ENCODE results near the gene ETV3. TPM values are rescaled to one million over a fixed set of nuclear protein-coding genes. Genes with fewer than 3 reads are reported as not detected.

Gene ETV3
- total RNA-seq, 1 experiment from 2014 or later = 13.8 TPM

DNA sequence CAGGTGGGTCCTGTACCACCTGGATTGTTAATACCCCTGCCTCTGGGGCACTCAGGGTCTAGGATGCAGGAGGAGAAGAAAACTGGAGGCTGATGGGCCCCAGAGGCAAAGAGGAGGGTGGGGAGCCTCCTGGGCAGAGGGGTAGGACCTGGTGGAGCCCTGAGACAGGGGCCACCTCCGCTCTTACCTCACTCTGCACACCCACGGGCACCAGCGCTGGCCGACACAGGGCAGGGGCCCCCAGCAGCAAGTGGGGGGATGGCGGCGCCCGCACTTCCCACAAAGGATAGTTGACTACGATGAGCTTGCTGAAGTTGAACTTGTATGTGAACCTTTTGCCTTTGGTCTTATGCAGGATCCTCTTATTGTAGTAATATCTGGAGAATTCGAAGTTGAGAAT is 39.7 kb downstream of the ETV3 start:
- DNase-seq (ENCODE audit: extremely low read depth, low read depth) = no peak

DNA sequence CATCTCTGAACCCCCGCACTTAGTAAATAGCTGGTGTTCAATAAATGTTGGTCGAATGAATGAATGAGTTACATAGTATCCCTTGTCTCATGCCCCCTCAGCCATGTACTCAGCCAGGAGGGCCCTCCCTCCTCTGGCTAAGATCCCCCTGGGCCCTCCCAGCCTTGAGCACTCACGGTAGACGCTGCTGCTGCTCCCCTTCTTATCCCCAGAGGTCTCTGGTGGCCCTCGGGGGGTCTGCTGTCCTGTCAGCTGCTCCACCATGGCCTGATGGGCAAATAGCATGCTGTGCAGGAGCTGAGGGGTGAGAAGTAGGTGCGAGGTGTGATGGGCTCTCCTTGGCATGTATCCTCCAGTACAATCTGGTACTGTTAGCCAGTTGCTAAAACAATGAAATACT is 40.5 kb downstream of the ETV3 start:
- DNase-seq (ENCODE audit: extremely low read depth, low read depth) = no peak

DNA sequence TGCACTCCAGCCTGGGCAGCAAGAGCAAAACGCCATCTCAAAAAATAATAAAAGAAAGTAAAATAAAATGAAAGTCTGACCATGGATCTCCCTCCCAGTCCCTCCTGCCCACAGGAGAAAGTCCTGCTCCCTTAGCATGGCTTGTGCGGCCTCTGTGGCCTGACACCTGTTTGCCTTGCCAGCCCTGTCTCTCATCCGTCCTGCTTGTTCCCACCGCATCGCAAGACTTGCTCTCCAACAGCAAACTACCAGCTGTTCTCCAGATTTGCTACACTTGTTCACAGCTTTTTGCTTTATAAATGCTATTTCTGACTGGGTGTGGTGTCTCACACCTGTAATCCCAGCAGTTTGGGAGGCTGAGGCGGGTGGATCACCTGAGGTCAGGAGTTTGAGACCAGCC is 41.3 kb downstream of the ETV3 start:
- DNase-seq (ENCODE audit: extremely low read depth, low read depth) = no peak

DNA sequence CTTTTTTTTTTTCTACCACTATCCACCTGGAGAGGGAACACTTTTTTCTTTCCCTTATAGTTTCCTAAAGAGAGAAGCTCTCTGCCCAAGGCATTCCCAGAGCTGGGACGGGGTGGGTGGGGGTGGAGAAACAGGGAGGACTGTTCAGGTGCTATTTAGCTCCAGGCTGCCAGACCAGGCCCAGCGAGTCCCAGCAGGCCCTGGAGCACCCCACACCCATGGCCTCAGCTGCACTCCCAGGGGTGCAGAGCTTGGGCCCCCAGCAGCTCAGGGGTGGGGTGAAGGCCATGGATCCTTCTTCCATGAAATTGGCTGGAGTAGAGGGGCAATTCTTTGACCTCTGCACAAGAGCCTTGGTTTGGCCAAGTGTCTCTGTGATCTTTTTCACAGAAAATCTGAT is 42.6 kb downstream of the ETV3 start:
- no peak for DNase-seq (ENCODE audit: extremely low read depth, low read depth)

DNA sequence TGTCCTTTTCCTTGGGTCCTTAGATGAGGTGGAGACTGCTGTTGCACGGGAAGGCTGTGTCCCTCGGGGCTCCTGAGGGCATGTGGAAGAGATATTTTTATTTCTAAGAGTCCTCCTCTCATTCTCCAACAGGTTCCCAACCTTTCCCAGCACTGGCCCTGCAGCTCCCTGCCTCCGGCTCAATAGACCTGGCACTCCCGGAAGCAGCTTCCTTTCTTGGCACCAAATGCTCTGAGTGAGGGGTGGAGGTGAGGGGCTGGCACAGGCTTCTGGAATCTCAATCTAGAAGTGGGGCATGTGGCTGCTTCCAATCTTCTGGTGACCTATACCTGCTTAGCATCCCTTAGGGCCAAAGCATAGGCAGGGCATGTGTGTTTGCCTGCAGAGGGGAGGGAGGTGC is 43.1 kb downstream of the ETV3 start:
- DNase-seq (ENCODE audit: extremely low read depth, low read depth) = no peak

DNA sequence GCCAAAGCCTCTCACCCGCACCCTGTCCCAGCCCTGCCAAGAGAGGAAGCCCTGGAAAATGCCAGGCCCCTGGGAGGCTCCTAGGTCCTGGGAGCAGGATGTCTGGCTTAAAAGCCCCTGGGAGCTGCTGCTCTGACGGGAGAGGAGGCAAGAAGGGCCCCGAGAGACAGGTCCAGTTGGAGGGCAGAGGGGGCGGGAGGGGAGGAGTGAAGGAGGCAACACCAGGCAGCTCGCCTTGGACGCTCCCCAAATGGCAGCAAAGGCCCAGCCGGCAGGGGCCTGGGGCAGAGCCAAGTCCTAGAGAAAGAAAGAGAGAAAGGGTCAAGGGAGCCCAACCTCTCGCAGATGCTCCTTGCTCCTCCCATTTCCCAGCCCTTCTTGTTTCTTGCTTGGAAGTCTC is 45.4 kb downstream of the ETV3 start:
- no peak for DNase-seq (ENCODE audit: extremely low read depth, low read depth)

DNA sequence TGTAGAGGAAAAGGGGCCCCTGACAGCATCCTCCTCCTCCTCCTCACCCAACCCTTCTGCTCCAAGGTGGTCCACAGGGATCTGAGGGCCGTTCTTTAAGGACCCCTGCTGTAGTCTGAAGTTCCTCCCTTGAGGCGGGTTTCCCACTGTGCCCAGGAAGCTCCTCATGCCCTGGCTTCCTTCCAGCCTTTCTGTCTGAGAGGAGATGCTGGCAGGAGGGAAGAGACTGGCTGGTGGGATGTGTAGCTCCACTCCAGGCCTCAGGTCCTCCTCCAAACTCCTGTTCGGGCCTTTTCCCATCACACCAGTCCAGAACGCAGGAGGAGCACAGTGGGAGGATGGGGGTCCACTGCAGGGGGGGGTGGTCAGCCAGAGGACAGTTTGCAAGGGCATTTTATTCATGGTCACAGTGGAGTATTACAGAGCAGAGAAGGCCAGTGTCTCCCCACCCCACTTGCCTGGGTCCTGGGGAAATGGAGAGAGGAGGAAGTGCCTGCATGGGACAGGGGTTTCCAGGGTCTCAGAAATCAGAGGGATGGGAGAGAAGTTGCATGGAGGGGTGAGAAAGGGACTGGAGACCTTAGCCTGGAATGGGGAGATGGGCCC is 46.4 kb downstream of the ETV3 start:
- no peak for DNase-seq (ENCODE audit: extremely low read depth, low read depth)

DNA sequence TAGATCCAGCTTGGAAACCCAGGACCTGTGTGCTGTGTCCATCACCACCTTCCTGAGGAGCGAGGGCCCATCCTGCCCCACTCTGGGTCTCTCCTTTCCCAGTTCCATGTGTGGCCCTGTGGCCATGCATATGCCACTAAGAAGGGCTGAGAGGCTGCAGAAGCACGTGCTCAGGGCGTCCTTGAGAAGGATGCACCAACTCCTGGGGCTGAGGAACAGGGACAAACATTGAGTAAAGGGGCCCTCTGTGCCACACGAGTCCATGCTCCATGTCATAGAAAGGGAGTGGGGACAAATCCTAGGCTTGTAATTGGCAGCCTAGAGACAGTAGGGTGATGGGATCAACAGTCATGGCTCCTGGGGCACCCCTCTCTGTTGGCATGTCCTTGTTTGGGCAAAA is 47.0 kb downstream of the ETV3 start:
- no peak for DNase-seq (ENCODE audit: extremely low read depth, low read depth)

DNA sequence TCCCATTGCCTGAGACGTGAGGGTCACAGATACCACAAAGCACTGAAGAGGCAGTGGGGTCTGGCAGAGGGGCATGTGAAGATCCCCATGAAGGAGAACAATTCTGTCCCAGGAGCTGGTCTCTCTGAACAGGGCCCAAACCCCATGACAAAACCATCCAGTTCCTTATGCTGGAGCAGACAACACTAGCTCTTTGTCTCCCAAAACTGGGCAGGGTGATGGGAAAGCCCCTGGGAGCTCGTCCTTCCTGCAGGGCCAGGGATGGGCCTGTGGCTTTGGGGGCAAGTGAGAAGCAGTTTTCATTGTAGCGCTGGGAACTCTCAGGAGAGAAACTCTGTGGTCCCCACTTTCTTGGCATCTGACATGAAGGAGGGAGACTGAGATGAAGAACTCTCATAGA is 47.4 kb downstream of the ETV3 start:
- DNase-seq (ENCODE audit: extremely low read depth, low read depth) = no peak

DNA sequence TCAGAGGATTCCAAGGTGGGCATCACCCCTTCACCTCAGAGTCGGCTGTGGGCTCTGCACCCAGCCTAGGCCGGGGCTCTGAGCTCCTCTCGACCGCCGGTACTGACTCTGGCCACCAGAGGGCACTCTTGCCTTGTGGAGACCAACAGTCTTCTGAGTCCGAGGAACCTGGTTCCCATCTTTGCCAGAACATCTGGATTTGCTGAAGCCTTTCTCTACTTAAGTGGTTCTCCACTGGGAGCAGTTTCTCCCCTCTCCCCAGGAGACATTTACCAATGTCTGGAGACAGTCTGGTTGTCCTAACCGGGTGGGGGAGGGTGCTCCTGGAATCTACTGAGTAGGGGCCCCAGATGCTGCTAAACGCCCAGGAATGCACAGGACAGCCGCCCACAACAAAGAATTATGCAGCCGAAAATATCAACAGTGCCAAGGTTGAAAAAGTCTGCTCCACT is 48.0 kb downstream of the ETV3 start:
- DNase-seq (ENCODE audit: extremely low read depth, low read depth) = peak; percentile 85

DNA sequence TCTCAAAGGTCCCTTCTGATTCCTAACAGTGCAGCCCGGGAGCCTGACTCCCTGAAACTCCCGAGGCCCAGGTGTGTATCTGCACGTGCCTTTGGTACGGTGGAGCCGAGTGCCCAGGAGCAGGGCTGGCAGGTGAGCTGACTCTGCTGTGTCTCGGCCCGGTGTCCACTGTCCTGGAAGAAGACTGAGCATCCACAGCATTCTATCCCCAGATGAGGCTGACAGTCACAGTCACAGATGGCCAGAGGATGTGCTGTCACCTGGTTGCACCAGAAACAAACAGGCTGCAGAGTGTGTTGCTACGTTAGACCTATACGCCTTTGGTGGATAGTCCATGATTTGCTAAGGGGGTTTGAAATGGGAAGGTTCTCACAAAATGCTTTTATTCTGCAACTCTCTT is 48.4 kb downstream of the ETV3 start:
- DNase-seq (ENCODE audit: extremely low read depth, low read depth) = no peak

DNA sequence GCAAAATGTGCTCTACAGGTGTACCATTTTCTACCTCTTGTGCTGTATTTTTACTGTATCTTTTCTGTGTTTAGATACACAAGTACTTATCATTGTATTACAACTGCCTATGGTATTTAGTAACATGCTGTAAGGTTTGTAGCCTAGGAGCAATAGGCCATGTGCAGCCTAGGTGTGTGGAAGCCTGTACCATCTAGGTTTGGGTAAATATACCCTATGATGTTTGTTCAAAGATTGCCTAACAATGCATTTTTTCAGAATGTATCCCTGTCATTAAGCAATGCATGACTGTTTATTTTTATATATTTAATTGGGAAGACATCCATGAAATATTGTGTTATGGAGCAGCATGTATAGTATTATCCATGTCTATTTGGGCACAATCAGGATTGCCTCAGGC is 49.6 kb downstream of the ETV3 start:
- no peak for DNase-seq (ENCODE audit: extremely low read depth, low read depth)

DNA sequence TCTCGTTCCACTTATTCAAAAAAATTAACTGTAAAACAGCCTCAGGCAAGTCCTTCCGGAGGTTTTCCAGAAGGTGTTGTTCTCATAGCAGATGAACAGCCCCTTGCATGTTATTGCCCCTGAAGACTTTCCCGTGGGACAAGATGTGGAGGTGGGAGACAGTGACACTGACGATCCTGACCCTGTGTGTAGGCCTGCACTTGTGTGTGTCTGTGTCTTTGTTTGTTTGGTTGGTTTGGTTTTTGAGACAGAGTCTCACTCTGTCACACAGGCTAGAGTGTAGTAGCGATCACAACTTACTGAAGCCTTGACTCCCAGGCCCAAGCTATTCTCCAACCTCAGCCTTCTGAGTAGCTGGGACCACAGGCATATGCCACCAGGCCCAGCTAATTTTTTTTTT is 51.2 kb downstream of the ETV3 start:
- DNase-seq (ENCODE audit: extremely low read depth, low read depth) = no peak

DNA sequence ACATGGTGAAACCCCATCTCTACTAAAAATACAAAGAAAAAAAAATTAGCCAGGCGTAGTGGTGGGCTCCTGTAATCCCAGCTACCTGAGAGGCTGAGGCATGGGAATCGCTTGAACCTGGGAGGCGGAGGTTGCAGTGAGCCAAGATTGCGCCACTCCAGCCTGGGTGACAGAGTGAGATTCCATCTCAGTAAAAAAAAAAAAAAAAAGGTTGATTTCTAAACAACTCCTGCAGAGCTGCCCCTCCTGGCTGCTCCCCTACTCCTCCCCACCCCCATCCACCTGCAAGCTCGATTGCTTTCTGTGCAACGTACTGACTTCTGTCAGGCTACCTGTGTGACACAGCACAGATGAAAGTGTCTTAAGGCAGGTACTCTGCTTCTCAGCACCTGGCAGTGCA is 51.9 kb downstream of the ETV3 start:
- no peak for DNase-seq (ENCODE audit: extremely low read depth, low read depth)

DNA sequence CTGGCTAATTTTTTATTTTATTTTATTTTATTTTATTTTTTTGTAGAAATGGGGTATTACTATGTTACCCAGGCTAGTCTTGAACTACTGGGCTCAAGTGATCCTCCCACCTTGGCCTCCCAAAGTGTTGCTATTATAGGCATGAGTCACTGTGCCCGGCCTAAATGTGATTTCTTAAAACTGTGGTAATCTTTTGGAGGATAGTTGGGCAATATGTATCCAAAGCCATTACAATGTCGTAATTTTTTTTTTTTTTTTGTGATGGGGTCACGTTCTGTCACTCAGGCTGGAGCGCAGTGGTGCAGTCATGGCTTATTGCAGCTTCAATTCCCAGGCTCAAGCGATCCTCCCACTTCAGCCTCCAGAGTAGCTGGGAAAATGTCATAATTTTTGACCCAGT is 52.8 kb downstream of the ETV3 start:
- no peak for DNase-seq (ENCODE audit: extremely low read depth, low read depth)

DNA sequence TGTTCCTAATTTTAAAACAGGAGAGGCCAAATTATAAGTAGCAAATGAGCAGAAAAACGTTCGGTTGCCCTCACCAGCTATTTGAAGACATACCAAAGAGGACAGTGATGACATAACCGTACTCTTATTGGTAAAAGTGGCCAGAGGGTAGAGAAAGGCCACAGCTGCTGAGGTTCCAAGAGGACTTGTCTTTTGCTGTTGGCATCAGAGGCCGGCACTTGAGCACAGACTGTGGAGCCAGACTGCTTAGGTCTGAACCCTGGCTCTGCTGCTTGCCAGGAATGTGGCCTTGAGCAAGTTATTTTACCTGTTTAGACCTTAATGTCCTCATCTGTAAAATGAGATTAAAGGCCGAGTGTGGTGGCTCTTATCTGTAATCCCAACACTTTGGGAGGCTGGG is 53.5 kb downstream of the ETV3 start:
- no peak for DNase-seq (ENCODE audit: extremely low read depth, low read depth)

DNA sequence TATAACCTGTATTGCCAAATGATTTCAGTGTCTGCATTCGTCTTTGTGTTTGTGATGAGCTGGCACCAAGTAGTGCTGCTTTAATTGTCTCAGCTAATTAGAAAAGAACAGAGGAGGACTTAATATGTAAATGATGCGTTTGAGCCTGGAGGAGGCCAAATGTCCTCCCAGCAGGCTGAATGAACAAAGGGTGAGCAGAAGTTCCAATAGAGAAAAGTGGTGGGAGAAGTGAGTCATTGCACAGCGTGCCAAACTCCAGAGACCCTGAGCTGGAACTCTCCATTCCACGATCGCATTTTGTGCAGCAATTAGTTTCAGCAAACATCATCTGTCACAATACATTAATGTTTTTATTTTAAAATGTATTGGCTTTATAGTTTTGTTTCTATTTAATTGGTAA is 56.5 kb downstream of the ETV3 start:
- no peak for DNase-seq (ENCODE audit: extremely low read depth, low read depth)

DNA sequence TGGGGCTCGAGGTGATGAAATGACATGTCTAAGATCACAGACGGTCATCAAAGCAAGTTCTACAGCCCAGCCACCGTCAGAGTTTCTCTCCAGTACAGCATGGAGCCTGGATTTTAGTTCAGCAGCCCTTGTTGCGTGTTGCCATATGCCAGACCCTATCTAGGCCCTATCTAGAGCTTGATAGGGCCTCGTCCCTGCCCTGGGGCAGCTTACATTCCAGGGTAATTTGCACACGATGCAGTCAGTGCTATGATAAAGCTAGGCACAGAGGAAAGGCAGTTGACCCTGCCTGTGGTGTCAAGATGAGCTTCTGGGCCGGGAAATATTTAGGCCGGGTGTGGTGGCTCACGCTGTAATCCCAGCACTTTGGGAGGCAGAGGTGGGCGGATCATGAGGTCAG is 57.5 kb downstream of the ETV3 start:
- no peak for DNase-seq (ENCODE audit: extremely low read depth, low read depth)

DNA sequence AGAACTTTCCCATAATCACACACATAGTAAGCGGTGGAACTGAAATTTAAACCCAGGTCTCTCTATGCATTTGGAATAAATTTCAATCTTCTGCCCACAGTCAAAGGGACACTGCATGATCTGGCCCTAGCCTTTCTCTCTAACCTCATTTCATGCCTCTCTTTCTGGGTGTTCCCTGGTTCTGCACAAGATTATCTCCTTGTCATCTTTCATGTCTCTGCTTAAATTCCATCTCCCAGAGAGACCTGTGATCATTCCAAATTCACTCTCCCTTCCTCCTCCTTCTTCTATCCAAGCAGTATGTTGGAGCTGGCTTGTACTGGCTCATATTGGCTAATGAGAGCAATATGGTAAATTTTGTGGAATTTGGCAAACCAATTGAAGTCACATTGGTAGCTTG is 60.8 kb downstream of the ETV3 start:
- no peak for DNase-seq (ENCODE audit: extremely low read depth, low read depth)

DNA sequence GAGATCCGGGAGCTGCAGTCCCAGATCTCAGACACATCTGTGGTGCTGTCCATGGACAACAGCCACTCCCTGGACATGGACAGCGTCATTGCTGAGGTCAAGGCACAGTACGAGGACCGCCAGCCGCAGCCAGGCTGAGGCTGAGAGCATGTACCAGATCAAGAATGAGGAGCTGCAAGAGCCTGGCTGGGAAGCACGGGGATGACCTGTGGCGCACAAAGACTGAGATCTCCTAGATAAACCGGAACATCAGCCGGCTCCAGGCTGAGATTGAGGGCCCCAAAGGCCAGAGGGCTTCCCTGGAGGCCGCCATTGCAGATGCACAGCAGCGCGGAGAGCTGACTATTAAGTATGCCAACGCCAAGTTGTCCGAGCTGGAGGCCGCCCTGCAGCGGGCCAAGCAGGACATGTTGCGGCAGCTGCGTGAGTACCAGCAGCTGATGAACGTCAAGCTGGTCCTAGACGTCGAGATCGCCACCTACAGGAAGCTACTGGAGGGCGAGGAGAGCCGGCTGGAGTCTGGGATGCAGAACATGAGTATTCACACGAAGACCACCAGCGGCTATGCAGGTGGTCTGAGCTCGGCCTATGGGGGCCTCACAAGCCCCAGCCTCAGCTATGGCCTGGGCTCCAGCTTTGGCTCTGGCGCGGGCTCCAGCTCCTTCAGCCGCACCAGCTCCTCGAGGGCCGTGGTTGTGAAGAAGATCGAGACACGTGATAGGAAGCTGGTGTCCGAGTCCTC is 64.1 kb downstream of the ETV3 start:
- DNase-seq (ENCODE audit: extremely low read depth, low read depth) = peak; percentile 72
